Esophagus squamous epithelium (tissue), 4 donors: Measurements from ENCODE around the gene TDRD5.

Source experiments
- POLR2A ChIP-seq, 4 donors: fragments of 450-650 bp; IDR thresholded peaks; one replicate each; pipeline ENCODE4 v1.6.1; 2017; ENCODE audit warnings: antibody characterized with exemption in 4 of 4, mild to moderate bottlenecking in 4 of 4, moderate library complexity in 3 of 4
- TF ChIP-seq, protein P1 (sequence below), 6 experiments: fragments of 450-650 bp in 4 of 6; fragments of 200-600 bp in 2 of 6; sonication (generic) in 2 of 6; IDR thresholded peaks; one replicate each; pipeline ENCODE4 v1.5.1; 2016 to 2019; ENCODE audit warnings: antibody characterized with exemption in 6 of 6, mild to moderate bottlenecking in 4 of 6, moderate library complexity in 4 of 6

GRCh38 chr1:179588425-179589024, 3.1 kb upstream of the TDRD5 start:
- TF ChIP-seq POLR2A (IDR thresholded peaks at IDR 0.05), result no peak
- TF ChIP-seq, protein P1, sequence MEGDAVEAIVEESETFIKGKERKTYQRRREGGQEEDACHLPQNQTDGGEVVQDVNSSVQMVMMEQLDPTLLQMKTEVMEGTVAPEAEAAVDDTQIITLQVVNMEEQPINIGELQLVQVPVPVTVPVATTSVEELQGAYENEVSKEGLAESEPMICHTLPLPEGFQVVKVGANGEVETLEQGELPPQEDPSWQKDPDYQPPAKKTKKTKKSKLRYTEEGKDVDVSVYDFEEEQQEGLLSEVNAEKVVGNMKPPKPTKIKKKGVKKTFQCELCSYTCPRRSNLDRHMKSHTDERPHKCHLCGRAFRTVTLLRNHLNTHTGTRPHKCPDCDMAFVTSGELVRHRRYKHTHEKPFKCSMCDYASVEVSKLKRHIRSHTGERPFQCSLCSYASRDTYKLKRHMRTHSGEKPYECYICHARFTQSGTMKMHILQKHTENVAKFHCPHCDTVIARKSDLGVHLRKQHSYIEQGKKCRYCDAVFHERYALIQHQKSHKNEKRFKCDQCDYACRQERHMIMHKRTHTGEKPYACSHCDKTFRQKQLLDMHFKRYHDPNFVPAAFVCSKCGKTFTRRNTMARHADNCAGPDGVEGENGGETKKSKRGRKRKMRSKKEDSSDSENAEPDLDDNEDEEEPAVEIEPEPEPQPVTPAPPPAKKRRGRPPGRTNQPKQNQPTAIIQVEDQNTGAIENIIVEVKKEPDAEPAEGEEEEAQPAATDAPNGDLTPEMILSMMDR (IDR thresholded peaks at IDR 0.05), result no peak
